ENCODE results near the gene PIK3C3.
A peak's percentile ranks its signal among the peaks of the same experiment; 100 is the strongest.

Gene PIK3C3

GRCh38 chr18:42094875-42095274, 139.8 kb downstream of the PIK3C3 start:
- H2AK5ac ChIP-seq (ENCODE audit: low read length): no peak overlapping the region
- H2BK120ac ChIP-seq (ENCODE audit: insufficient read depth, low read length, poor library complexity): no peak overlapping the region
- no peaks in the 10 kb centered on the region for H3K36me3 ChIP-seq (ENCODE audit: control insufficient read depth in 1 of 2, insufficient read depth in 2 of 2, low read length in 2 of 2)
- H3K9ac ChIP-seq (ENCODE audit: low read length): no peak overlapping the region
- no peak overlapping the region for H4K12ac ChIP-seq (ENCODE audit: low read depth, low read length)
- H3K9me3 ChIP-seq (ENCODE audit: insufficient read depth, low read depth, low read length): no peaks in the 10 kb centered on the region
- H3K23ac ChIP-seq (ENCODE audit: low read length): no peak overlapping the region
- no peak overlapping the region for H3K4ac ChIP-seq (ENCODE audit: low read depth, low read length)
- no peak overlapping the region for H2BK5ac ChIP-seq (ENCODE audit: low read depth, low read length, poor library complexity)
- no peak overlapping the region for H3K4me3 ChIP-seq (ENCODE audit: low read depth, low read length)
- H3K27ac ChIP-seq (ENCODE audit: low read depth, low read length): no peak overlapping the region
- H4K8ac ChIP-seq (ENCODE audit: low read depth, low read length): no peak overlapping the region
- no peaks in the 10 kb centered on the region for H3K79me2 ChIP-seq (ENCODE audit: control insufficient read depth, insufficient read depth, low read length, poor library complexity)
- H3K4me2 ChIP-seq (ENCODE audit: low read length): no peak overlapping the region
- peak; percentile 47 to 77 for DNase-seq
- no peaks in the 10 kb centered on the region for H3K79me1 ChIP-seq (ENCODE audit: low read length)
- no peak overlapping the region for H3K18ac ChIP-seq (ENCODE audit: low read length)
- no peak overlapping the region for H2AFZ ChIP-seq (ENCODE audit: insufficient read depth, low read length, poor library complexity)
- no peaks in the 10 kb centered on the region for H3K4me1 ChIP-seq (ENCODE audit: control insufficient read depth in 1 of 2, insufficient read depth in 2 of 2, low read length in 2 of 2)
- H3K14ac ChIP-seq (ENCODE audit: low read length): no peak overlapping the region
- no peak overlapping the region for H2BK12ac ChIP-seq (ENCODE audit: low read length)
- no peak overlapping the region for H4K91ac ChIP-seq (ENCODE audit: low read depth, low read length)
- H3K27me3 ChIP-seq (ENCODE audit: insufficient read depth, low read length): no peaks in the 10 kb centered on the region

- Histone ChIP-seq H2BK120ac (ENCODE audit: insufficient read depth, low read length, poor library complexity) (no peak overlapping the region), H3K27ac (ENCODE audit: low read depth, low read length) (no peak overlapping the region), H4K12ac (ENCODE audit: low read depth, low read length) (no peak overlapping the region), H4K91ac (ENCODE audit: low read depth, low read length) (no peak overlapping the region), H3K79me2 (ENCODE audit: control insufficient read depth, insufficient read depth, low read length, poor library complexity) (no peaks in the 10 kb centered on the region), H3K14ac (ENCODE audit: low read length) (no peak overlapping the region), H2AK5ac (ENCODE audit: low read length) (no peak overlapping the region), H4K8ac (ENCODE audit: low read depth, low read length) (no peak overlapping the region), H3K4ac (ENCODE audit: low read depth, low read length) (no peak overlapping the region), H2BK5ac (ENCODE audit: low read depth, low read length, poor library complexity) (no peak overlapping the region), H3K27me3 (ENCODE audit: insufficient read depth, low read length) (no peaks in the 10 kb centered on the region), H3K9me3 (ENCODE audit: insufficient read depth, low read depth, low read length) (no peaks in the 10 kb centered on the region), H3K23ac (ENCODE audit: low read length) (no peak overlapping the region), H3K18ac (ENCODE audit: low read length) (no peak overlapping the region), H3K36me3 (ENCODE audit: control insufficient read depth in 1 of 2, insufficient read depth in 2 of 2, low read length in 2 of 2) (no peaks in the 10 kb centered on the region), H3K4me1 (ENCODE audit: control insufficient read depth in 1 of 2, insufficient read depth in 2 of 2, low read length in 2 of 2) (no peaks in the 10 kb centered on the region), H2BK12ac (ENCODE audit: low read length) (no peak overlapping the region), H3K79me1 (ENCODE audit: low read length) (no peaks in the 10 kb centered on the region), H2AFZ (ENCODE audit: insufficient read depth, low read length, poor library complexity) (no peak overlapping the region), H3K4me2 (ENCODE audit: low read length) (no peak overlapping the region), H3K4me3 (ENCODE audit: low read depth, low read length) (no peak overlapping the region), H3K9ac (ENCODE audit: low read length) (no peak overlapping the region)
- no peak for DNase-seq
Measured at GRCh38 chr18:42095732-42096377, 140.8 kb downstream of the PIK3C3 start.

GRCh38 chr18:42100248-42100647, 145.2 kb downstream of the PIK3C3 start:
- Histone ChIP-seq H2BK12ac (ENCODE audit: low read length) (no peak overlapping the region), H3K27ac (ENCODE audit: low read depth, low read length) (no peak overlapping the region), H3K79me1 (ENCODE audit: low read length) (no peaks in the 10 kb centered on the region), H3K4me1 (ENCODE audit: control insufficient read depth in 1 of 2, insufficient read depth in 2 of 2, low read length in 2 of 2) (no peaks in the 10 kb centered on the region), H3K27me3 (ENCODE audit: insufficient read depth, low read length) (no peaks in the 10 kb centered on the region), H3K18ac (ENCODE audit: low read length) (no peak overlapping the region), H2AK5ac (ENCODE audit: low read length) (no peak overlapping the region), H3K23ac (ENCODE audit: low read length) (no peak overlapping the region), H3K14ac (ENCODE audit: low read length) (no peak overlapping the region), H4K8ac (ENCODE audit: low read depth, low read length) (no peak overlapping the region), H2BK120ac (ENCODE audit: insufficient read depth, low read length, poor library complexity) (no peak overlapping the region), H3K79me2 (ENCODE audit: control insufficient read depth, insufficient read depth, low read length, poor library complexity) (no peaks in the 10 kb centered on the region), H4K91ac (ENCODE audit: low read depth, low read length) (no peak overlapping the region), H2BK5ac (ENCODE audit: low read depth, low read length, poor library complexity) (no peak overlapping the region), H2AFZ (ENCODE audit: insufficient read depth, low read length, poor library complexity) (no peak overlapping the region), H3K4me3 (ENCODE audit: low read depth, low read length) (no peak overlapping the region), H4K12ac (ENCODE audit: low read depth, low read length) (no peak overlapping the region), H3K9ac (ENCODE audit: low read length) (no peak overlapping the region), H3K4me2 (ENCODE audit: low read length) (no peak overlapping the region), H3K36me3 (ENCODE audit: control insufficient read depth in 1 of 2, insufficient read depth in 2 of 2, low read length in 2 of 2) (no peaks in the 10 kb centered on the region), H3K4ac (ENCODE audit: low read depth, low read length) (no peak overlapping the region), H3K9me3 (ENCODE audit: insufficient read depth, low read depth, low read length) (no peaks in the 10 kb centered on the region)
- DNase-seq: no peak
- no CpG with 5 or more reads among the region's 1 CpG for WGBS (ENCODE audit: extremely low coverage, insufficient coverage, insufficient read length)

- Histone ChIP-seq H3K4me2 (ENCODE audit: low read length) (no peak overlapping the region), H3K18ac (ENCODE audit: low read length) (no peak overlapping the region), H2AK5ac (ENCODE audit: low read length) (no peak overlapping the region), H2BK5ac (ENCODE audit: low read depth, low read length, poor library complexity) (no peak overlapping the region), H3K36me3 (ENCODE audit: control insufficient read depth in 1 of 2, insufficient read depth in 2 of 2, low read length in 2 of 2) (no peaks in the 10 kb centered on the region), H3K14ac (ENCODE audit: low read length) (no peak overlapping the region), H3K79me1 (ENCODE audit: low read length) (no peaks in the 10 kb centered on the region), H3K79me2 (ENCODE audit: control insufficient read depth, insufficient read depth, low read length, poor library complexity) (no peaks in the 10 kb centered on the region), H4K8ac (ENCODE audit: low read depth, low read length) (no peak overlapping the region), H3K4ac (ENCODE audit: low read depth, low read length) (no peak overlapping the region), H3K9ac (ENCODE audit: low read length) (no peak overlapping the region), H4K91ac (ENCODE audit: low read depth, low read length) (no peak overlapping the region), H3K27ac (ENCODE audit: low read depth, low read length) (no peak overlapping the region), H3K23ac (ENCODE audit: low read length) (no peak overlapping the region), H3K4me3 (ENCODE audit: low read depth, low read length) (no peak overlapping the region), H3K27me3 (ENCODE audit: insufficient read depth, low read length) (no peaks in the 10 kb centered on the region), H2AFZ (ENCODE audit: insufficient read depth, low read length, poor library complexity) (no peak overlapping the region), H2BK12ac (ENCODE audit: low read length) (no peak overlapping the region), H2BK120ac (ENCODE audit: insufficient read depth, low read length, poor library complexity) (no peak overlapping the region), H3K9me3 (ENCODE audit: insufficient read depth, low read depth, low read length) (no peaks in the 10 kb centered on the region), H3K4me1 (ENCODE audit: control insufficient read depth in 1 of 2, insufficient read depth in 2 of 2, low read length in 2 of 2) (no peaks in the 10 kb centered on the region), H4K12ac (ENCODE audit: low read depth, low read length) (no peak overlapping the region)
- DNase-seq: no peak
- no CpG with 5 or more reads among the region's 2 CpGs for WGBS (ENCODE audit: extremely low coverage, insufficient coverage, insufficient read length)
Measured at GRCh38 chr18:42100911-42101310, 145.9 kb downstream of the PIK3C3 start.
